GM23248 (cell line): ENCODE results near the gene DYNC2H1.

Experiments used
- EZH2 ChIP-seq: fragments of 200-600 bp; sonication (generic); IDR thresholded peaks from 2 replicates; pipeline ENCODE4 v1.6.1; 2018; ENCODE audit warnings: antibody characterized with exemption, mild to moderate bottlenecking; ENCODE audit not compliant: insufficient read depth, poor library complexity, severe bottlenecking
- EZH2phosphoT487 ChIP-seq: fragments of 200-600 bp; sonication (generic); IDR thresholded peaks from 2 replicates; pipeline ENCODE4 v1.6.1; 2018; ENCODE audit warnings: antibody characterized with exemption, moderate library complexity, mild to moderate bottlenecking, low read depth; ENCODE audit not compliant: insufficient read depth

DNA sequence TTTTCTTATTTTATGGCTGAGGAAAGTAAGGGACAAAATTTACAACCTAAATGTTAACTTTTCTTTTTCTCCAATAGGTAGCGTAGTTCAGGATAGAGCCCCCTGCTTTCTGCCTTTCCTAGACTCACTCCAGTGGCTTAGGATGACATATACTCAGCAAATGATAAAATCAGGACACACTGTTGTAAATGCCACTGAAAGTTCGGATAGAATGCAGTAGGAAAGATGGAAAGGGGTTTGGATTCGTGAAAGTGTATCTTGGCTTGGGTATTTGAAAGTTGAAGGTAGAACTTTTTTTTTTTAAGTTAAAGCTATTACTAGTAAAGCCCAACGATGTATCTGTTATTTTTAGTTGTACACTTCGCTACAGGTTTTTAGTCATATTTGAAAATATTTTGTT, 2.2 kb downstream of the DYNC2H1 start:
- TF ChIP-seq EZH2phosphoT487 (no peak), EZH2 (no peak)
